HepG2 (cell line): ENCODE data around the gene DRC3. TPM values are rescaled to one million over a fixed set of nuclear protein-coding genes. Genes with fewer than 3 reads are reported as not detected.

Source experiments
- ATAC-seq: fragments of 200-7000 bp; cut with Tn5 transposase; 3 replicates; pipeline ENCODE4 v1.9.1; 2020; ENCODE audit warnings: mild to moderate bottlenecking, moderate library complexity
- BruUV-seq: library from RNA; stranded (reverse); fragments of 400-500 nt; replicated peaks from 2 replicates; lab custom pipeline; 2021; lab: Mats Ljungman, UMichigan
- CTCF ChIA-PET: fragments of 300-600 bp; formaldehyde crosslinking; extraction: SDS; loops from one replicate; lab custom pipeline; 2021; ENCODE audit warnings: low total read pairs, inconsistent platforms, low intra/inter-chr PET ratio; lab: Yijun Ruan, JAX
- POLR2A ChIA-PET: fragments of 350-600 bp; sonication (Branson Sonifier 250); formaldehyde crosslinking; loops from one replicate; lab custom pipeline; 2020; ENCODE audit warnings: antibody characterized with exemption, inconsistent platforms; lab: Yijun Ruan, JAX
- DNase-seq: peaks from one replicate; pipeline ENCODE4 v3.0.0-alpha.2; 2015; ENCODE audit warnings: low spot score
- FAIRE-seq: peaks from 3 replicates; lab custom pipeline; 2011; peaks lifted over from hg19 to GRCh38; lab: Jason Lieb, UNC
- H2AFZ ChIP-seq: one replicate; pipeline ENCODE4 v1.6.1; 2011; ENCODE audit warnings: low read length, inconsistent platforms
- H3K27ac ChIP-seq: fragments of 300-600 bp; 3 replicates; pipeline ENCODE4 v1.8.0; 2011; ENCODE audit warnings: mixed run types, mild to moderate bottlenecking, mixed read lengths, low read length, inconsistent platforms; ENCODE audit not compliant: insufficient read depth; ENCODE audit errors: extremely low read length
- H3K27me3 ChIP-seq, 2 experiments: fragments of 200-600 bp in 1 of 2; 2 replicates in 1 of 2; 3 replicates in 1 of 2; pipeline versions ENCODE4 v1.6.0 to v1.8.0; 2011; ENCODE audit warnings: low read length in 2 of 2, mild to moderate bottlenecking in 2 of 2, moderate library complexity in 2 of 2, inconsistent platforms in 1 of 2; ENCODE audit not compliant: insufficient read depth in 2 of 2, control insufficient read depth in 1 of 2
- H3K36me3 ChIP-seq, 2 experiments: fragments of 200-600 bp in 1 of 2; replicated peaks in 1 of 2; 2 replicates in 1 of 2; 3 replicates in 1 of 2; pipeline versions ENCODE4 v1.5.1 to v1.8.0; 2011; ENCODE audit warnings: low read length in 2 of 2, inconsistent platforms in 1 of 2; ENCODE audit not compliant: insufficient read depth in 2 of 2, control insufficient read depth in 1 of 2
- H3K4me1 ChIP-seq: 2 replicates; pipeline ENCODE4 v1.5.1; 2012; ENCODE audit warnings: low read length, inconsistent platforms; ENCODE audit not compliant: insufficient read depth
- H3K4me2 ChIP-seq: 2 replicates; pipeline ENCODE4 v1.6.0; 2011; ENCODE audit warnings: low read depth, low read length, inconsistent platforms
- H3K4me3 ChIP-seq, 3 experiments: fragments of 200-600 bp in 1 of 3; sonication (generic), shearing (Covaris generic) in 1 of 3; replicated peaks in 1 of 3; 2 replicates each; pipeline ENCODE4 v1.5.1; 2011 to 2016; ENCODE audit warnings: low read length in 3 of 3, inconsistent platforms in 2 of 3, low read depth in 2 of 3, mild to moderate bottlenecking in 2 of 3, control low read depth in 1 of 3, mixed read lengths in 1 of 3; ENCODE audit not compliant: insufficient read depth in 1 of 3
- H3K79me2 ChIP-seq: one replicate; pipeline ENCODE4 v1.6.1; 2011; ENCODE audit warnings: low read length, inconsistent platforms; ENCODE audit not compliant: insufficient read depth
- H3K9ac ChIP-seq: 2 replicates; pipeline ENCODE4 v1.6.0; 2011; ENCODE audit warnings: mild to moderate bottlenecking, low read depth, low read length, inconsistent platforms; ENCODE audit not compliant: insufficient read depth
- H3K9me3 ChIP-seq: 2 replicates; pipeline ENCODE4 v1.5.1; 2012; ENCODE audit warnings: mild to moderate bottlenecking, low read length
- H4K20me1 ChIP-seq: 2 replicates; pipeline ENCODE4 v1.6.0; 2011; ENCODE audit warnings: inconsistent platforms, mild to moderate bottlenecking, low read length, moderate library complexity; ENCODE audit not compliant: insufficient read depth
- MXI1 ChIP-seq: IDR thresholded peaks from 3 replicates; pipeline ENCODE4 v1.6.1; 2012; ENCODE audit warnings: low read depth, low read length, inconsistent platforms, borderline replicate concordance
- NONO ChIP-seq, 2 experiments: fragments of 450-650 bp in 1 of 2; sonication (generic) in 1 of 2; formaldehyde crosslinking in 1 of 2; IDR thresholded peaks in 1 of 2; conservative IDR thresholded peaks in 1 of 2; 2 replicates each; pipeline versions ENCODE4 v1.6.1 to v1.8.0; 2017 to 2022; ENCODE audit warnings: mild to moderate bottlenecking in 1 of 2, missing genetic modification reagents in 1 of 2, moderate library complexity in 1 of 2
- ZEB1 ChIP-seq: IDR thresholded peaks from 2 replicates; pipeline ENCODE4 v1.6.1; 2012; ENCODE audit warnings: mild to moderate bottlenecking, low read depth, inconsistent platforms; ENCODE audit not compliant: insufficient replicate concordance
- ZNF10 ChIP-seq: sonication (generic); formaldehyde crosslinking; IDR thresholded peaks from 2 replicates; pipeline ENCODE4 v1.4.0; 2020; ENCODE audit warnings: mild to moderate bottlenecking, low read depth, missing genetic modification reagents, borderline replicate concordance
- ZNF30 ChIP-seq: sonication (generic); formaldehyde crosslinking; IDR thresholded peaks from 2 replicates; pipeline ENCODE4 v1.5.0; 2020; ENCODE audit warnings: mild to moderate bottlenecking, missing genetic modification reagents
- ZNF546 ChIP-seq: sonication (generic); formaldehyde crosslinking; conservative IDR thresholded peaks from 2 replicates; pipeline ENCODE4 v1.8.1; 2023; ENCODE audit warnings: mild to moderate bottlenecking, missing genetic modification reagents
- WGBS: methylation state at CpG from one replicate; pipeline ENCODE4 v1.1.6; 2017; ENCODE audit warnings: low lambda C conversion rate; 5-methylcytosine and 5-hydroxymethylcytosine counted together
- in situ Hi-C: cut with HindIII; loops from 2 replicates; pipeline ENCODE4 v1.10.0; 2017; ENCODE audit warnings: low pct_unique_long_range_greater_than_20kb; ENCODE audit not compliant: extremely low pct_ligation_motif_present
- intact Hi-C: fragments of 100-400 bp; cut with micrococcal nuclease; formaldehyde crosslinking; loops from one replicate; pipeline ENCODE4 v1.10.0; 2022; ENCODE audit not compliant: unreplicated experiment
- polyA plus RNA-seq, 8 experiments: library from polyadenylated mRNA; depleted of rRNA in 3 of 8; stranded (reverse) in 7 of 8; unstranded in 1 of 8; fragments of >200 nt; fragmentation: Illumina TruSeq in 4 of 8; extraction: Trizol in 4 of 8; gene quantifications; 2 replicates each; pipeline versions ENCODE4 v1.2.1 to v1.2.3, GENCODE V29; 2011 to 2016; ENCODE audit warnings: low read depth in 4 of 8, missing spikeins in 1 of 8, mixed read lengths in 1 of 8; ENCODE audit not compliant: insufficient read depth in 1 of 8
- total RNA-seq, 5 experiments: library from RNA; depleted of rRNA; stranded (reverse); fragments of >200 nt; fragmentation: Illumina TruSeq; extraction: Trizol; gene quantifications; 2 replicates each; pipeline ENCODE4 v1.2.3, GENCODE V29; 2016; ENCODE audit warnings: low read depth in 1 of 5
- TF ChIP-seq, protein P1 (sequence below): IDR thresholded peaks from 2 replicates; pipeline ENCODE4 v1.6.1; 2016; ENCODE audit warnings: mild to moderate bottlenecking
- TF ChIP-seq, protein P2 (sequence below): sonication (generic); formaldehyde crosslinking; IDR thresholded peaks from 2 replicates; pipeline ENCODE4 v1.5.0; 2020; ENCODE audit warnings: mild to moderate bottlenecking, missing genetic modification reagents, moderate library complexity

The DRC3 gene
- total and polyA plus RNA-seq, 2 of the 13 experiments (the other 11 are each of a cell fraction or from before 2014, with no cell fraction given), result 0.53 to 0.87 TPM

DNA sequence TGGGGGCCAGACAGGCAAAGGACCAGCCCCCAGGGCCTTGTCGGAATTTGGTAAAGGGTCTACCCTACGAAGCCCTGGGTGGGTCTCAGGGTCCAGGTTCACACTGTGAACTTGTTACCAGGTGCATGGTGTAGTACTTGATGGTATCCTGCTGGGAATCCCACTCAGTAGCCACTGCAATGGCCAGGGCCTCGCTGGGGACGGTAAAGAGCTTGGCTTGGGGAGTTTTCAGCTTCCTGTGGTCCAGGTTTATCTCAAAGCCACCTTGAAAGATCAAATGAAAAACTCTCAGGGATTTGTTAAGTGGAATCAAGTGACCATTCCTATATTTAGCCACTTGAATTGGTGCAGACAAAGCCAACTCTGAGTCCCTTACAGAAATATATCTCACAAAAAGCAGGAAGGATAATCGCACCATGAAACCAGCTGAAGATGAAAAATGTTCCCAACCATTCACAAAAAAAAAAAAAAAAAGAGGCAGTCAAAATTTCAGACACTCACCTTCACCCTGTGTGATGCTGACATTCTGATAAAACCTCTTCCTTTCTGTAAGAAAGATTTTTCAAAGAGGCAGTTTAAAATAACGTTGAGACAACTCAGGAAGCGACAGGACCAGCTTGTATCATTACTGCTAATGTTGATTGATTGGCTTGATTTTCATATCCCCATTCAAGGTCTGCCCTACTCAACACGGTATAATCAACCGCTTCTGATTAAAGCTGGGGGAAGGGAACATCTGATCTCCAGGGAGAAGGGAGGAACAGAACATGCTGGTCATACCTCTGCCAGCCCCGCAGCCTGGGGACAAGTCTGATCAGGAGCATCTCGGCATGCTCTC is 55.7 kb downstream of the DRC3 start:
- Histone ChIP-seq H3K27me3 (no peaks in the 10 kb centered on the region), H3K36me3 (peaks cover 14 to 26% of the 10 kb centered on the region in 2 experiments; a peak in 3 of 5 replicates), H3K9me3 (no peaks in the 10 kb centered on the region), H3K4me3 (no peak overlapping the region), H3K4me1 (peaks cover 4% of the 10 kb centered on the region), H3K4me2 (no peak overlapping the region), H3K9ac (no peak overlapping the region), H4K20me1 (no peaks in the 10 kb centered on the region), H3K27ac (no peak overlapping the region), H2AFZ (no peak overlapping the region), H3K79me2 (peaks cover 3% of the 10 kb centered on the region)
- CTCF ChIA-PET, result no interaction called here
- FAIRE-seq, result no peak
- WGBS, result 97% methylated on average over 9 of the region's 11 CpGs
- POLR2A ChIA-PET, result no interaction called here
- no TSS peak for BruUV-seq
- intact Hi-C loops (no loop called here), in situ Hi-C loops (loop anchor here (5.0 kb wide), 1 partner anchor 36 kb away; no protein-coding TSS in a partner anchor)
- ATAC-seq, result no peak
- DNase-seq, result no peak
- TF ChIP-seq ZNF30 (CRISPR knock-in tag) (no peak), NONO (IDR thresholded peaks at IDR 0.05) (no peak), NONO (CRISPR knock-in tag; conservative IDR thresholded peaks at IDR 0.05) (no peak), ZEB1 (no peak), ZNF10 (CRISPR knock-in tag) (no peak), MXI1 (no peak), ZNF546 (no peak)
- TF ChIP-seq, protein P1, sequence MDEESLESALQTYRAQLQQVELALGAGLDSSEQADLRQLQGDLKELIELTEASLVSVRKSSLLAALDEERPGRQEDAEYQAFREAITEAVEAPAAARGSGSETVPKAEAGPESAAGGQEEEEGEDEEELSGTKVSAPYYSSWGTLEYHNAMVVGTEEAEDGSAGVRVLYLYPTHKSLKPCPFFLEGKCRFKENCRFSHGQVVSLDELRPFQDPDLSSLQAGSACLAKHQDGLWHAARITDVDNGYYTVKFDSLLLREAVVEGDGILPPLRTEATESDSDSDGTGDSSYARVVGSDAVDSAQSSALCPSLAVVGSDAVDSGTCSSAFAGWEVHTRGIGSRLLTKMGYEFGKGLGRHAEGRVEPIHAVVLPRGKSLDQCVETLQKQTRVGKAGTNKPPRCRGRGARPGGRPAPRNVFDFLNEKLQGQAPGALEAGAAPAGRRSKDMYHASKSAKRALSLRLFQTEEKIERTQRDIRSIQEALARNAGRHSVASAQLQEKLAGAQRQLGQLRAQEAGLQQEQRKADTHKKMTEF, result no peak
- TF ChIP-seq, protein P2, sequence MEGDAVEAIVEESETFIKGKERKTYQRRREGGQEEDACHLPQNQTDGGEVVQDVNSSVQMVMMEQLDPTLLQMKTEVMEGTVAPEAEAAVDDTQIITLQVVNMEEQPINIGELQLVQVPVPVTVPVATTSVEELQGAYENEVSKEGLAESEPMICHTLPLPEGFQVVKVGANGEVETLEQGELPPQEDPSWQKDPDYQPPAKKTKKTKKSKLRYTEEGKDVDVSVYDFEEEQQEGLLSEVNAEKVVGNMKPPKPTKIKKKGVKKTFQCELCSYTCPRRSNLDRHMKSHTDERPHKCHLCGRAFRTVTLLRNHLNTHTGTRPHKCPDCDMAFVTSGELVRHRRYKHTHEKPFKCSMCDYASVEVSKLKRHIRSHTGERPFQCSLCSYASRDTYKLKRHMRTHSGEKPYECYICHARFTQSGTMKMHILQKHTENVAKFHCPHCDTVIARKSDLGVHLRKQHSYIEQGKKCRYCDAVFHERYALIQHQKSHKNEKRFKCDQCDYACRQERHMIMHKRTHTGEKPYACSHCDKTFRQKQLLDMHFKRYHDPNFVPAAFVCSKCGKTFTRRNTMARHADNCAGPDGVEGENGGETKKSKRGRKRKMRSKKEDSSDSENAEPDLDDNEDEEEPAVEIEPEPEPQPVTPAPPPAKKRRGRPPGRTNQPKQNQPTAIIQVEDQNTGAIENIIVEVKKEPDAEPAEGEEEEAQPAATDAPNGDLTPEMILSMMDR (CRISPR knock-in tag), result no peak
